Heart left ventricle (tissue), 13 donors: ENCODE measurements around the gene BCL2.

Experiments used
- POLR2A ChIP-seq, 2 donors: fragments of 450-650 bp; IDR thresholded peaks; one replicate each; pipeline ENCODE4 v1.6.1; 2017; ENCODE audit warnings: antibody characterized with exemption in 2 of 2, mild to moderate bottlenecking in 2 of 2, moderate library complexity in 2 of 2
- TF ChIP-seq, protein P1 (sequence below), 12 donors: fragments of 200-600 bp; sonication (generic) in 4 of 12; IDR thresholded peaks; one replicate each; pipeline versions ENCODE4 v1.5.0 to v1.8.0; 2018 to 2022; ENCODE audit warnings: antibody characterized with exemption in 12 of 12, mild to moderate bottlenecking in 5 of 12
- donor health status: ischemic (EF 13 %, LVEDD 7.1; RV severe dilation, severe dysfunction).
- donor health status: DM: no; HTN: yes; CAD: no.
- donor health status: DM: no; HTN: no; CAD: no.
- donor health status: ischemic (EF 25% LVEDD 6.9; RV normal size, moderate dysfunction).
- donor health status: ischemic (EF 25% LVEDD 5.7; RV mildly dilated, moderate dysfunction).
- donor health status: ischemic (EF 35%, LVEDD 5.7; RV mildly dilated, moderate dysfunction).
- donor health status: nonischemic (EF 11% LVEDD 7.7; RV severe dilation, severe dysfunction).
- donor health status: DM: yes; HTN: yes; CAD: no.
- donor health status: PGD.
- donor health status: ischemic (EF 29% LVEDD 5.4; RV normal size, mild dysfunction).
- donor health status: nonischemic (EF 23%, LVEDD 6.1; RV moderate dilation, normal function).

DNA sequence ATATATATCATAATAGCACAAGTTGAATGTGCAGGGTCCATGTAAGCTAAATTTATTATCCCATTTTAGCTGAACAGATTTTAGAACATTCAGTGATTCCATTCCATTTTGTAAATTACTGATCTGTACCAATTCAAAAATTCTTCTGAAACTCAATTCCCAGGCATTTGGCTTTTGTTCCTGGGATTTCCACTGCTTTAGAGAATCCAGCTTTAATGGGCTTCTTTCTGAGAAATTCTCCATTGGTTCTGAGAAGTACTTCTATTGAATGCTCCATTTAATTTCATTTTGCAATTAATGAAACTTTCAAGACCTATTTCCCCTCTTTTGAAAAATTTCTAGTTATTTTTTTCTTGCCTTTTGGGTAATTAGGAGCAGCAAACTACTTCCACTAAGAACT lies 36.8 kb downstream of the BCL2 start:
- TF ChIP-seq, protein P1, sequence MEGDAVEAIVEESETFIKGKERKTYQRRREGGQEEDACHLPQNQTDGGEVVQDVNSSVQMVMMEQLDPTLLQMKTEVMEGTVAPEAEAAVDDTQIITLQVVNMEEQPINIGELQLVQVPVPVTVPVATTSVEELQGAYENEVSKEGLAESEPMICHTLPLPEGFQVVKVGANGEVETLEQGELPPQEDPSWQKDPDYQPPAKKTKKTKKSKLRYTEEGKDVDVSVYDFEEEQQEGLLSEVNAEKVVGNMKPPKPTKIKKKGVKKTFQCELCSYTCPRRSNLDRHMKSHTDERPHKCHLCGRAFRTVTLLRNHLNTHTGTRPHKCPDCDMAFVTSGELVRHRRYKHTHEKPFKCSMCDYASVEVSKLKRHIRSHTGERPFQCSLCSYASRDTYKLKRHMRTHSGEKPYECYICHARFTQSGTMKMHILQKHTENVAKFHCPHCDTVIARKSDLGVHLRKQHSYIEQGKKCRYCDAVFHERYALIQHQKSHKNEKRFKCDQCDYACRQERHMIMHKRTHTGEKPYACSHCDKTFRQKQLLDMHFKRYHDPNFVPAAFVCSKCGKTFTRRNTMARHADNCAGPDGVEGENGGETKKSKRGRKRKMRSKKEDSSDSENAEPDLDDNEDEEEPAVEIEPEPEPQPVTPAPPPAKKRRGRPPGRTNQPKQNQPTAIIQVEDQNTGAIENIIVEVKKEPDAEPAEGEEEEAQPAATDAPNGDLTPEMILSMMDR (IDR thresholded peaks at IDR 0.05): no peak
- no peak for TF ChIP-seq POLR2A (IDR thresholded peaks at IDR 0.05)
